Fibroblast of upper back skin (primary cell): Measurements from ENCODE around the gene WNT5B.
A peak's percentile ranks its signal among the peaks of the same experiment; 100 is the strongest.

Experiments
- DNase-seq: peaks from one replicate; pipeline ENCODE4 v3.0.0-alpha.2; 2013

WNT5B gene

DNA sequence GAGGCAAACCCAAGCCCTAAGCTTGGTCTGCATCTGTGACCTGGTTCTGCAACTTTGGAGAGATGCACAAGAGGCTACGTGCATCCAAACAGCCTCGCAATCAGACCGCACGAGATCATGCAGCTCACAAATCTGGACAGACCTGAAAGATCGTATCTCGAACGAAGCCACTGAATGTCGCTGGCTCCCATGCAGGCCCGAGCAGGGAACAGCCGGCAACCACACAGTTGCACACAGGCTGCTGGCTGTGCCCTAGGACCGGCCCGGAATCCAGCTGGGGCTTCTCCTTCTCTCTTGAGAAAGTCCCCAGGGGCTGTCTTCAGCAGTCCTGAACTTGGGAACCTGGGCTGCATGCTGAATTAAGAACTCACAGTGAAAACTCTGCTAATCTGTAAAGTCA is 27.9 kb downstream of the WNT5B start:
- no peak for DNase-seq

DNA sequence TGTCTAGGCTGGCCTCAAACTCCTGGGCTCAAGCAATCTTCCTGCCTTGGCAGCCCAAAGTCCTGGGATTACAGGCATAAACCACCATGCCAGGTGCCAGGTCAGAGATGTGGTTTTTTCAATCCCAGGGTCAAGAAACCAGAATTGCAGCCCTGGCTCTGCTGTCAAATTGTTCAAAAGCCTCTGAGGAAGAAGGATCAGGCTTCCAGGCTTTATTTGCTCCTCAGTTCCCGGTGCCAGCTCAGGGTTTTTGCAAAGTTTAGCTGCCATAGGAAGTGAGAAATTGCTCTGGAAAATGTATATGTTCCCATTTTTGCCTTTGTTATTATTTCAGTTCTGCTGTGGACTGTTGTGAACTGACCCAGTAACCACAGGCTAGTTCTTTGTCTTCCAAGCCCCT is 28.7 kb downstream of the WNT5B start:
- no peak for DNase-seq

- no peak for DNase-seq
These were observed 31.5 kb downstream of the WNT5B start for GRCh38 chr12:1660304-1661187.

GRCh38 chr12:1661553-1662335 is 32.7 kb downstream of the WNT5B start:
- peak; percentile 86 for DNase-seq

DNA sequence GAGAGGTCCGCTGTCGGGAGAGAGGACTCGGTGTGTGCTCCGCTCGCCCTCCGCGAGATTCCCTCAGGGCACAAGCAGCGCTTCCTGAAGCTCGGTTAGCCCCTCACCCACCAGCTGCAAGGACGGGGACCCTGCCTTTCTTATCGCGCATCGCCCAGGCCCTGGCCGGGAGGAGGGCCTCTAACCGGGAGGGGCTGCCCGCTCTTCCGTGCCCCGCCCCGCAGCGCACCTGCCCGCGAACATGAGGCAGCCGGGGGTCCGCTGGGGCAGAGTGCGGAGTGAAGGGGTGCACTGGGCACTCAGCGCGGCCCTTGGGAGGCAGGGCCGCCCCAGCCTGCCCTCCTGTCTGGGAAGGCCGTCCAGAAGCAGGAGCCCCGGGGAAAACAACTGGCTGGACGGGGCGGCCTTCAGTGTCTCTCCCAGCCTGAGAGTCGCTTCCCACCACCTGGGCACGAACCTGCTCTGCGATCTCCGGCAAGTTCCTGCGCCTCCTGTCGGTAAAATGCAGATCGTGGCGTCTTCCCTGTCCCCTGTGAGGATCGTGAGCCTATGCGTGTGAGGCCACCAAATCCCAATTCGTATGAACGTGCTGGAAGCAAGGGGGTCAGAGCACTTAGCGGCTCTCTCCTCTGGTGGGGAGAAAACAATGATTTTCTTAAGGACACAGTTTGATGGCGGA is 33.9 kb downstream of the WNT5B start:
- peak; percentile 38 for DNase-seq

DNA sequence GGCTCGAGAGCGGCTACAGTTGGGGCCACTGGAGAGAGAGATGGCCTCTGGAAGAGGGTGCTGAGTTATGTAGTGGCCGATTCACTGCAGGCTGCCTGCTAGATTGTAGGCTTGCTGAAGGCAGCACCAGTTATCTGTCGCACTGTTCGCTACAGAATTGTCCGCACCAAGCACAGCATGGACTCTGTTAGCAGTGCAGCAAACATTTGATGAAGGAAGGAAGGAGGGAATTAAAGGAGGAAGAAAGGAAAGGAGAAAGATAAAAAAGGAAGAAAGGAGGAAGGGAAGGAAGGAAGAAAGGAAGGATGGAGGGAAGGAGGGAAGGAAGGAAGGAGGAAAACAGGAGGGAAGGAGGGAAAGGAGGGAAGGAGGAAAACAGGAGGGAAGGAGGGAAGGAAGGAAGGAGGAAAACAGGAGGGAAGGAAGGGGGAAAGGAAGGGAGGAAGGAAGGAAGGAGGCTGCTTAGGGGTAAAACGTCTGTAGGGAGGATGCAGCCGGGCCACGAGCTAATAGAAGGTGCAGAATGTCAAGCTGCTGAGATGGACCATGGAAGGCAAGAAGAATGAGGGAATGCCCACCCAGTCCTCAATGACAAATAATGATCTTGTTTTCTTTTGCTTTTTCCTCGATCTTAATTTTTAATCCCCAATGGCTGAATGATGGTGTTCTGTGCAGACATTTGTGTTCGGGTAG is 34.6 kb downstream of the WNT5B start:
- DNase-seq, result no peak

DNA sequence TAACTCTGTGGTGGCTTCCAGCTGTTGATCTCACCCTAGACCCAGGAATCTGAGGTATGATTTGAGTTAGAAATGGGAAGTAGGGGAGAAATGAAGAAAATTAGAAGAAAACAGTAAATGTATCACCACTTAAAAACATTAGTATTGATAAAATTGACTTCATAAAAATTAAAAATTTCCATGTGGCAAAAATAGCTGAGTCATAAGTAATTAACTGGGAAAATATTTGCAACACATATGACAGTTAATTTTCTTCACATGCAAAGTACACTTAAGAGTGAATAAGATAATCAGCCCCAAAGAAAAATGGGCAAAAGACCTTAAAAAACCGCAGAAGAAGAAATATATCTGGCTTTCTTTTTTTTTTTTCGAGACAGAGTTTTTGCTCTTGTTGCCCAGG is 36.3 kb downstream of the WNT5B start:
- DNase-seq, result no peak

GRCh38 chr12:1666215-1666614 is 37.2 kb downstream of the WNT5B start:
- DNase-seq, result no peak

GRCh38 chr12:1666685-1667162 is 37.7 kb downstream of the WNT5B start:
- no peak for DNase-seq

- no peak for DNase-seq
These were observed 40.0 kb downstream of the WNT5B start for GRCh38 chr12:1668833-1669543.

DNA sequence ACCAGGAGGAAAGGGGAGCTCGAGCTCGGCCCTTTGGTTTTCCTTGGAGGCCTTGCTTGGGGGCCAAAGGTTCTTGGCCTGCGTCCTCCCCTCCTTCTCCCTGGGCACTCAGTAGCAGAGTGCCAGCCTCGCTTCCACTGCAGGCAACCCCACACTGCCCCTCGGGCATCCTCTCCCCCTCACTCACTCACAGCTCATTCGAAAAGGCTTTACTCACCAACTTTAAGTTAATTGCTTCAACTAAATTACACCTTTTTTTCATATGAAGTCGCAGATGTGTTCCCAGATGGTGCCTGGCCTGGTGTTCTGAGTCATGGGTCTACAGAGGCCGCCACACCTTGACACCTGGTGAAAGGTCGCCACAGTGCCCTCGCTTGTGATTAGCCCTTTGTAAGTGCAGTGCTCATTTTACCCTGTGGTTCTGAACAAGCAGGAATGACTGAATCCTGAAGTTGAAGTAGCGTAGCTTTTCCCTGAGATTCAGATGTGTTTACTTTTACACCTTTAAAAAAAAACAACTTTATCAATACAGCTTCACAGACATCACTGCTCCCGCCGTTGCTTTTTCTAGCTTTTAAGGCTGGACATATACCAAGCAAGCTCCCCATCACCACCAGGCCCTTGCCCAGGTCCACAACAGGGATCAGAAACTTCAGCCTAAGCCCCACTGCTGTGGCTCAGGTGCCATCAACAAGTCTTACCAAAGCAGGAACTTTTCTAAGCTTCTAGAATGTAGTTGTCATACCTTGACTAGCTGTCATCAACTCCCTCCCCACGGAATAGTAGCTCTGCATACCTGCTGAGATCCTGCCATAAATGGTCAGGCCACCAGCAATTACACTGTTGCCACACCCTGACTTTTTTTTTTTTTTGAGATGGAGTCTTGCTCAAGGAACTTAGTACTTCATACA is 41.6 kb downstream of the WNT5B start:
- DNase-seq, result no peak

DNA sequence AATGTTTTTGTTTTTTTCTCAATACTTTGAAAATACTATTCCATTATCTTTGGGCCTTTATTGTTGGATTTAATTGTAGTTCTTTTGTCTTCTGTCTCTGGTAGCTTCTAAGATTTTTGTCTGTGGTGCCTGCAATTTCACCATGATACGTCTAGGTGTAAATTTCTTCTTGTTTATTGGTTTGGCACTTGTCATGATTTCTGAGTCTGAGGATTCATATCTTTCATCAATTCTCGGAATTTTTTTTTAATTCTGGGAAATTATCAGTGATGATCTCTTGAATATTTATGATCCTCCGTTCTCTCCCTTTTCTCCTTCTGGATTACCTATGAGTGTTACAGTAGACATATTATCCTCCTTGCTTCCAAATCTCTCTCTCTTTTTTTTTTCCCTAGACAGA is 47.0 kb downstream of the WNT5B start:
- DNase-seq, result no peak

- DNase-seq, result no peak
These were observed 51.9 kb downstream of the WNT5B start for GRCh38 chr12:1680804-1681492.

DNA sequence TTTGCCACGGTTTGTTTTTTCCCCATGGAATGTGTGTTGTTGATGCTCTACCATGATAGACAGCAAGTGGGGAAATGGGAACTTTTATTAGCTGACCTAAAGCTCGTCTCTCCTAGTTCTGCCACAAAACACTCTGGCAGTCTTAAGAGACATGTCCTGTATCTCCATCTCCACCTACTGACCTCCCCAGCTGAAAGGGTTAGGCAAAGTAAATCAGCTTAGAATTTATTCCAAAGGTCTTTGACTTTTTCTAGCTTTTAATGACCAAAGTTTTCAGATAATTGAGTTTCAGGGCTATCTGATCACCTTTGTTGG is 52.4 kb downstream of the WNT5B start:
- DNase-seq, result no peak

GRCh38 chr12:1688086-1688710 is 59.2 kb downstream of the WNT5B start:
- DNase-seq, result no peak

GRCh38 chr12:1690578-1691122 is 61.6 kb downstream of the WNT5B start, which contains the start of gene ADIPOR2:
ADIPOR2 (plus strand) TSS chr12:1691070; CDS start chr12:1754344, 63,274 bp downstream.
- peak; percentile 98 for DNase-seq

- DNase-seq, result no peak
These were observed 62.3 kb downstream of the WNT5B start for GRCh38 chr12:1691123-1692007.

GRCh38 chr12:1692226-1692625 is 63.2 kb downstream of the WNT5B start:
- DNase-seq, result no peak
